Liver (tissue), 3 donors: ENCODE data around the gene SEMA3G.

Experiments
- CTCF ChIP-seq: fragments of 150-350 bp; IDR thresholded peaks from 2 replicates; pipeline ENCODE4 v1.5.1; 2017; ENCODE audit warnings: improper control_type of control experiment, low read depth, low read length; ENCODE audit not compliant: missing input control
- FOXA1 ChIP-seq: IDR thresholded peaks from 2 replicates; pipeline ENCODE4 v1.6.1; 2016; ENCODE audit warnings: antibody characterized with exemption
- HNF4G ChIP-seq: IDR thresholded peaks from 2 replicates; pipeline ENCODE4 v1.6.1; 2016; ENCODE audit warnings: antibody characterized with exemption
- JUND ChIP-seq, 2 donors: IDR thresholded peaks; 2 replicates each; pipeline ENCODE4 v1.6.1; 2016; ENCODE audit warnings: antibody characterized with exemption in 2 of 2
- MAX ChIP-seq: IDR thresholded peaks from 2 replicates; pipeline ENCODE4 v1.6.1; 2016; ENCODE audit warnings: antibody characterized with exemption
- RAD21 ChIP-seq, 2 donors: IDR thresholded peaks; 2 replicates each; pipeline ENCODE4 v1.6.1; 2016; ENCODE audit warnings: antibody characterized with exemption in 2 of 2, mild to moderate bottlenecking in 2 of 2
- TAF1 ChIP-seq: conservative IDR thresholded peaks from 2 replicates; pipeline ENCODE4 v1.6.1; 2016; ENCODE audit warnings: antibody characterized with exemption, mild to moderate bottlenecking
- YY1 ChIP-seq: IDR thresholded peaks from 2 replicates; pipeline ENCODE4 v1.6.1; 2016; ENCODE audit warnings: antibody characterized with exemption, mild to moderate bottlenecking
- TF ChIP-seq, protein P1 (sequence below): IDR thresholded peaks from 2 replicates; pipeline ENCODE4 v1.6.1; 2016; ENCODE audit warnings: antibody characterized with exemption, mild to moderate bottlenecking
- TF ChIP-seq, protein P2 (sequence below): IDR thresholded peaks from 2 replicates; pipeline ENCODE4 v1.6.1; 2016; ENCODE audit warnings: antibody characterized with exemption
- TF ChIP-seq, protein P3 (sequence below): IDR thresholded peaks from 2 replicates; pipeline ENCODE4 v1.6.1; 2016; ENCODE audit warnings: antibody characterized with exemption
- donor health status: healthy.
- donor health status: healthy.

- TF ChIP-seq, protein P1, sequence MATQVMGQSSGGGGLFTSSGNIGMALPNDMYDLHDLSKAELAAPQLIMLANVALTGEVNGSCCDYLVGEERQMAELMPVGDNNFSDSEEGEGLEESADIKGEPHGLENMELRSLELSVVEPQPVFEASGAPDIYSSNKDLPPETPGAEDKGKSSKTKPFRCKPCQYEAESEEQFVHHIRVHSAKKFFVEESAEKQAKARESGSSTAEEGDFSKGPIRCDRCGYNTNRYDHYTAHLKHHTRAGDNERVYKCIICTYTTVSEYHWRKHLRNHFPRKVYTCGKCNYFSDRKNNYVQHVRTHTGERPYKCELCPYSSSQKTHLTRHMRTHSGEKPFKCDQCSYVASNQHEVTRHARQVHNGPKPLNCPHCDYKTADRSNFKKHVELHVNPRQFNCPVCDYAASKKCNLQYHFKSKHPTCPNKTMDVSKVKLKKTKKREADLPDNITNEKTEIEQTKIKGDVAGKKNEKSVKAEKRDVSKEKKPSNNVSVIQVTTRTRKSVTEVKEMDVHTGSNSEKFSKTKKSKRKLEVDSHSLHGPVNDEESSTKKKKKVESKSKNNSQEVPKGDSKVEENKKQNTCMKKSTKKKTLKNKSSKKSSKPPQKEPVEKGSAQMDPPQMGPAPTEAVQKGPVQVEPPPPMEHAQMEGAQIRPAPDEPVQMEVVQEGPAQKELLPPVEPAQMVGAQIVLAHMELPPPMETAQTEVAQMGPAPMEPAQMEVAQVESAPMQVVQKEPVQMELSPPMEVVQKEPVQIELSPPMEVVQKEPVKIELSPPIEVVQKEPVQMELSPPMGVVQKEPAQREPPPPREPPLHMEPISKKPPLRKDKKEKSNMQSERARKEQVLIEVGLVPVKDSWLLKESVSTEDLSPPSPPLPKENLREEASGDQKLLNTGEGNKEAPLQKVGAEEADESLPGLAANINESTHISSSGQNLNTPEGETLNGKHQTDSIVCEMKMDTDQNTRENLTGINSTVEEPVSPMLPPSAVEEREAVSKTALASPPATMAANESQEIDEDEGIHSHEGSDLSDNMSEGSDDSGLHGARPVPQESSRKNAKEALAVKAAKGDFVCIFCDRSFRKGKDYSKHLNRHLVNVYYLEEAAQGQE, result no peak
- TF ChIP-seq JUND (IDR thresholded peaks at IDR 0.05) (no peak), CTCF (no peak), TAF1 (no peak), HNF4G (no peak), MAX (no peak), RAD21 (IDR thresholded peaks at IDR 0.05) (no peak), FOXA1 (no peak), YY1 (no peak)
- TF ChIP-seq, protein P2, sequence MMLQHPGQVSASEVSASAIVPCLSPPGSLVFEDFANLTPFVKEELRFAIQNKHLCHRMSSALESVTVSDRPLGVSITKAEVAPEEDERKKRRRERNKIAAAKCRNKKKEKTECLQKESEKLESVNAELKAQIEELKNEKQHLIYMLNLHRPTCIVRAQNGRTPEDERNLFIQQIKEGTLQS, result no peak
- TF ChIP-seq, protein P3, sequence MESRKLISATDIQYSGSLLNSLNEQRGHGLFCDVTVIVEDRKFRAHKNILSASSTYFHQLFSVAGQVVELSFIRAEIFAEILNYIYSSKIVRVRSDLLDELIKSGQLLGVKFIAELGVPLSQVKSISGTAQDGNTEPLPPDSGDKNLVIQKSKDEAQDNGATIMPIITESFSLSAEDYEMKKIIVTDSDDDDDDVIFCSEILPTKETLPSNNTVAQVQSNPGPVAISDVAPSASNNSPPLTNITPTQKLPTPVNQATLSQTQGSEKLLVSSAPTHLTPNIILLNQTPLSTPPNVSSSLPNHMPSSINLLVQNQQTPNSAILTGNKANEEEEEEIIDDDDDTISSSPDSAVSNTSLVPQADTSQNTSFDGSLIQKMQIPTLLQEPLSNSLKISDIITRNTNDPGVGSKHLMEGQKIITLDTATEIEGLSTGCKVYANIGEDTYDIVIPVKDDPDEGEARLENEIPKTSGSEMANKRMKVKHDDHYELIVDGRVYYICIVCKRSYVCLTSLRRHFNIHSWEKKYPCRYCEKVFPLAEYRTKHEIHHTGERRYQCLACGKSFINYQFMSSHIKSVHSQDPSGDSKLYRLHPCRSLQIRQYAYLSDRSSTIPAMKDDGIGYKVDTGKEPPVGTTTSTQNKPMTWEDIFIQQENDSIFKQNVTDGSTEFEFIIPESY, result no peak
Measured at GRCh38 chr3:52438579-52439425, 6.1 kb downstream of the SEMA3G start.
